NCI-H146 treated with DMSO at 0.1 percent for 48 hours (cell line): ENCODE results near the gene KCNS3.
"Not testable (repeated sequence)": the region's sequence is repeated elsewhere in the genome, so short reads cannot be mapped to it uniquely, and the experiment has no call there.

Experiments
- DNase-seq: peaks from one replicate; lab custom pipeline; 2025; ENCODE audit not compliant: unreplicated experiment; lab: John Stamatoyannopoulos, UW

Gene KCNS3

DNA sequence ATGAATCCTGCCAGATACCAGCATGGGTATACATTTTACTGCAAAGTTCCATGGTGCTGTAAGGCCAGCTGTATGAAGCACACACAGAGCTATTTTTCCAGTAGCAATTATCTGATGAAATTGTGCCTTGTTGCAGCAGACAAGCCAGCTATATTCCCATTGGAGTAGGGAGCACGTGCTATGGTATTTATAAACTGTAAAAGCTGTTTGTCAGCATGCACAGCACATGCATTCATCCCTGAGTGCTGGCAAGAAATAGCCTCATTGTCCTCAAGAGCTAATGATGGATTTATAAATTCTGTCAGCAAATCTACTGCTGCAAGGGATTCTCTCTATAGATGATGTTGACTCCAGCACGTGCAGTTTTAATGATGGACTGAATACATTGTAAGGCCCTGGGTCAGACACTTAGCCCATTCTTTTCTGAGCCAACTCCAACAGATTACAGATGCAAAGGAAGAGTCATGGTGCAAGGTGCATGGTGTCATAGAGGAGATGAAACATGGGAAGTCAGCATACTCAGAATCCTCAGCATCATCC is 61.7 kb downstream of the KCNS3 start:
- DNase-seq = no peak

DNA sequence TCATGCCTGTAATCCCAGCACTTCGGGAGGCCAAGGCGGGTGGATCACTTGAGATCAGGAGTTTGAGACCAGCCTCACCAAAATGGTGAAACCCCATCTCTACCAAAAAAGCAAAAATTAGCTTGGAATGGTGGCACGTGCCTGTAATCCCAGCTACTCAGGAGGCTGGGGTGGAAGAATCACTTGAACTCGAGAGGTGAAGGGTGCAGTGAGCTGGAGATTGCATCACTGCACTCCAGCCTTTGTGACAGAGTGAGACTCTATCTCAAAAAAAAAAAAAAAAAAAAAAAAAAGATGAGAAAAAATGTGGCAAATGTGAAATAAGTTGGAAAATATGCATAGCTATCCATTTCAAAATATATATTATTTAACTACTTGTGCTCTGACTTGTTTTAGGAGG is 65.0 kb downstream of the KCNS3 start:
- no peak for DNase-seq

DNA sequence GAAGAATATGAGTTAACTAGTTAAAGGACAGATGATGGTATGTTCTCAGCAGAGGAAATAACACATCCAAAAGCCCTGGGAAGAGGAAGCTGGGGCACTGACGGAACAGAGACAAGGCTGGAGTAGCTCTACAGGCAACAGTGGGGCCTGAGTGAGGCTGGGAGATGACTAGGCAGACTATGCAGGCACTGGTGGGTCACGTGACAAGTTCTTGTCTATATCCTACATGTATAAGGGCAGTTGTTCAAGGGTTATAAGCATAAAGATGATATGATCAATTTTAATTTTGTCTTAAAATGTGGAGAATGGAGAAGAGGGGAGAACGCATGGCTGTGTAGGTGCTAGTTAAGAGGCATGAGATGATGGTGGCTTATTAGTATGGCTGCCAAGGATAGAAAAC is 68.6 kb downstream of the KCNS3 start:
- no peak for DNase-seq

DNA sequence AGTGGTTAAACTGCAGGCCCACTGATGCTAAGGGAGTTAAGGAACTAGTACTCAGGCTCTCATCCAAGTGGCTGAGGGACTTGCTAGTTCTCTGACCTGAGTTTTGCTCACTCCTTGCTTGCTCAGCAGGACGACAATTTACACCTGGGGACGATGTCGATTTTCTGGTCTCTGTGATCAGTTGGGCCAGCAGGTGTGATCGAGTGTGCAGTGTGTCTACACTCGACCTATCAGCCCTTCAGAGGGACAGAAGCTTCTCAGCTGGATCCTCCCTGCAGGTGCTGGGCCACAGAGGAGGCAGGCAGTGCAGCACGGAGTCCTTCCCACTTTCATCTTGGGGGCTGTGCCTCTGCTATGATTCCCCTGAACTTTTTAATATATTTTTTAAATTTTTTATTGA is 71.5 kb downstream of the KCNS3 start:
- DNase-seq = no peak

DNA sequence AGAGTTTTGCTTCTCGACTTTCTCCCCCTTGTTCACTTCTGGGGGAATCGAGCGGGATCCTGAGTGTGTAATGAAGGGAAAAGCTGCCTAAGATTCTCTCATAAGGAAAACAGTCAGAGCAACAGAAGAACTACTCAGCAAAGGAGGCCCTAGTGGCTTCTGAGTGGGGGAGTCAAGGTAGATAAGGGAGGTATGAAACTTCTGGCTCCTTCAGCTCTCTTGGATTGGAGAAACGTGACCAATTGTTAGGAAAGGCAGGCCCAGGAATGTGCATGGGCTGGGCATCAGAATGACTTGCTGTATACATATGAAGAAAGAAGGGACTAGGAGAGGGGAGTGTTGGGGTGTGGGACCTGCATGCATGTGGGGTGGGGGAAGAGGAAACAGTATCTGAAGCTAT is 73.1 kb downstream of the KCNS3 start:
- DNase-seq = no peak

DNA sequence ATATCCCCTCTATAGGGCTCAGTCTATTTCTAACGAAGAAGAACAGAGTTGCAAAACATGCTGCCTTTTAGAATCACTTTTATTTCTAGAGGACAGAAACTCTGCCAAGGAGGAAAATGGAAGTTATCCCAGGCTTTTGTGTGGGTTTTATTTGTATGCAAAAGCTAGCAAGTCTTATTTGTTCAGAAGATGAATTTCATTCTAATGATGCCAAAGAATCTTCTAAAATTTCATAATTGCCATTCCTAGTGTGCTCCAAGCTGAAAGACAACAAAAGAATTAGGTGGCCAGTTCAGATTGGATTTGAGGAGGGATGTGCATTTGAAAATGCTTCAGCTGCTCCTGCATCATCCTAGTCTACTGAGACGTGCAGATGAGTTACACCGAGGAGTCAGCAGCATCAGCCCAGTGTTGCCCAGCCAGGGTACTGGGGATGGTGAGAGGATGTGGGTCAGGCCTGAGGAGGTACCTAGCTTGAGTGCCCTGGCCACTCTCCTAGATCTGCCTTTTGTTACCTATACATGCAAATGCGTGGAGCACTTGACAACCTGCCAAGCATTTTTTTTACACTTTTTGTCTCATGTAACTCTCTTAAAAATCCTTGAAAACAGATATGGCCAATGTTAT is 80.1 kb downstream of the KCNS3 start:
- no peak for DNase-seq

DNA sequence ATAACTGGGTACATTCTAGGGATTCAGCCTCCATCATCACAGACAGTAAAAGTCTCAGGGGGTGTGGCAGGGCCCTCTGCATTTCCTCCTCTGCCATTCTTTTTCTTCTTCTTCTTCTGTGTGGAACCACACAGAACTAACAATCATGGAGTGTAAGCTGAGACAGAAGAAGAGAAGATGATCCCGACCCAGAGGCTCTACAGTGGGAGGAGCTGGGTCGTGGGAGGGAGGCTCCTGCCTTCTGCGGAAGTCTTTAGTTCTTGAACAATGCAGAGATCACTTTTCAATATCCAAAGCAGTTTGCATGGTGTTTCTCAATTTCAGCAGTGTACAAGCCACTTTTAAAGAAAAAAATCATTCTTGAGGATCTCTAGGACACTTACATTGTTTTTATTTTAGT is 80.9 kb downstream of the KCNS3 start:
- no peak for DNase-seq

DNA sequence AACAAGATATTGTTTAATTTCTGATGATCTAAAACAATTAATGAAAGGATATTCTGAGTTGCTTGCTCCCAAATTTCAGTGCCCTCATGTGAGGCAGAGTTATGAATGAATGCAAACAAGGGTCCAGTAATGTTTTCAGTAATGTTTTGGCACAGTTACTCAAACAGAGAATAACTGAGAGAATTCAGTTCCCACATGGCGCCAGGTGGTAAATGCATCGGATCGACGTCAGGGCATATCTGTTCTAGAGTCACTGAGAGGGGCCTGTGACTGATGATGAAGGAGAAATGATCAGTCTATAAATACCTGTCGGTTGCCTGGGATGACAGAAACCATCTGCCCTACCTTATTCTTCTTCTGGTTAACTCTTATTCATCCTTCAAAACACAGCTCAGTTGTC is 81.4 kb downstream of the KCNS3 start:
- no peak for DNase-seq

DNA sequence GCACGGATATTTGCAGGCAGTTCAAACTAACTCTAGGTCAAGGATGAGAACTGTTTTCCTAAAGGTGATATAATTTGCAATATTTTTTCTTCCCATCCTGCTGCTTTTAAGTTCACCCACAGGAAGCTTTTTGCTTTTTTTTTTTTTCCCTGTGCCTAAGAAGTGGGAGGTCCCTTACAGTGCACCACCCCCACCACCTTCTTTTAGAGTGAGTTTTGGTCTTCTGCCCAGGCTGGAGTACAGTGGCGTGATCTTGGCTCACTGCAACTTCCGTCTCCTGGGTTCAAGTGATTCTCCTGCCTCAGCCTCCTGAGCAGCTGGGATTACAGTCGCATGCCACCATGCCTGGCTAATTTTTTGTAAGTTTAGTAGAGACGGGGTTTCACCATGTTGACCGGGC is 82.5 kb downstream of the KCNS3 start:
- DNase-seq = no peak

DNA sequence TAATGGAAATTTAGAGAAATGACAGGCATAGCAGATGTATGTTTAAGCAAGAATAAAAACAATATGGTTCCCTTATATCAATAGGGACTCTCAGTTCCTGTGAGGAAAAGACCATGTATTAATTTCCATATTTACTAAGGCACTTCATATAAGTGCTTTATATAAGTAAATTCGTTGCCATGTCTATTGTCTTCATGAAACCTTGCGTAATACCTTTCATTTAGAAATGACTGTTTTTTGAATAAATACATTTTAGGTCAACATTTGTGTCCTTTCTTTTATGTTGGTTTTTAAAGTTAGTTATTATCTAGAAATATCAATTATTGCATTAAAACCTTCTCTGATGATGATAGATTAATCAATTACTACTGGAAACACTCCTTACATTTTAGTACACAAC is 83.3 kb downstream of the KCNS3 start:
- DNase-seq = no peak

DNA sequence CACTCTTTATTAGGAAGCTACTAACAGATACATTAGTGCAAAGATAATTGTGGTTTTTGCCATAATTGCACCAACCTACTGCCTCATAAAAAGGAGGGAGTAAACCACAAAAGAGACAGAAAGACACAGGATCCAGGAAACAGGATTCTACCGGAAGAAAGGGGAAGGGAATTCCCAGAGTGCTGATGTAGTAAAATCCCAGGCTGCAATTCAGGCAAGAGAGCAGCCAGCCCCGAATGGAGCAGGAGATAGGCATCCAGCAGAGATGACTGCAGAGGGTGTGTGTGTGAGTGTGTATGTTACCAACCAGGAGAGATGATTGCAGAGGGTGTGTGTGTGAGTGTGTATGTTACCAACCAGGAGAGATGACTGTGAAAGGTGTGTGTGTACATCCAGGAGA is 84.4 kb downstream of the KCNS3 start:
- no peak for DNase-seq

DNA sequence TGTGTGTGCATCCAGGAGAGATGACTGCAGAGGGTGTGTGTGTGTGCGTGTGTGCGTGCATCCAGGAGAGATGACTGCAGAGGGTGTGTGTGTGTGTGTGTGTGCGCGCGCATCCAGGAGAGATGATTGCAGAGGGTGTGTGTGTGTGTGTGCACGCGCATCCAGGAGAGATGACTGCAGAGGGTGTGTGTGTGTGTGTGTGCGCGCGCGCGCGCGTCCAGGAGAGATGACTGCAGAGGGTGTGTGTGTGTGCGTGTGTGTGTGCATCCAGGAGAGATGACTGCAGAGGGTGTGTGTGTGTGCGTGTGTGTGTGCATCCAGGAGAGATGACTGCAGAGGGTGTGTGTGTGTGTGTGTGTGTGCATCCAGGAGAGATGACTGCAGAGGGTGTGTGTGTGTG is 85.1 kb downstream of the KCNS3 start:
- DNase-seq = not testable (repeated sequence)

DNA sequence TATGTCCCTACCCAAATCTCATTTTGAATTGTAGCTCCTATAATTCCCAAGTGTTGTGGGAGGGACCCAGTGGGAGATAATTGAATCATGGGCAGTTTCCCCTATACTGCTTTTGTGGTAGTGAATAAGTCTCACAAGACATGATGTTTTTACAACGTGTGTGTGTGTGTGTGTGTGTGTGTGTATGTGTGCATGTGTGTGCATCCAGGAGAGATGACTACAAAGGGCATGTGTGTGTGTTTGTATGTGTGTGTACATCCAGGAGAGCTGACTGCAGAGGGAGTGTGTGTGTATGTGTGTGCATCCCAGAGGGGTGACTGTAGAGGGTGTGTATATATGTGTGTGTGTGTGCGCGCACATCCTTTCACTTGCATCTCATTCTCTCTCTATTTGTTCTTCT is 86.7 kb downstream of the KCNS3 start:
- no peak for DNase-seq

DNA sequence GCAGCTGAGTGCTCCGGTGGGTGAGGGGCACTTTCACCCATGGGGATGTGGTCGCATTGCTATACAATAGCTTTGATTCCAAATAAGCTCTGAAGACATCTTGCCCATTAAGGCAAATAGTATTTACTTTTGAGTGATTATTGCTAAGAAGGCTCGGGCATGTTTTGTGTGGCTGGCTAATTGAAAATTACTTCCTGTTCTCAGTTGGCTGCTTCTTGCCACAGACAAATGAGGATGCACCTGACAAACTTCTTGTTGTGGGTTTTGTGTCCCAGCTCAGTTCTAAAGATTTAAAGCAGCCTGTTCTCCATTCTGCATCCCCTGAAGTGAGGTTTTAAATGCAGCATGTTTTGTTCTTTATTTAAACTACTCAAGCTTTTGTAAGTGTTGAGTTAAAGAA is 88.3 kb downstream of the KCNS3 start:
- no peak for DNase-seq

DNA sequence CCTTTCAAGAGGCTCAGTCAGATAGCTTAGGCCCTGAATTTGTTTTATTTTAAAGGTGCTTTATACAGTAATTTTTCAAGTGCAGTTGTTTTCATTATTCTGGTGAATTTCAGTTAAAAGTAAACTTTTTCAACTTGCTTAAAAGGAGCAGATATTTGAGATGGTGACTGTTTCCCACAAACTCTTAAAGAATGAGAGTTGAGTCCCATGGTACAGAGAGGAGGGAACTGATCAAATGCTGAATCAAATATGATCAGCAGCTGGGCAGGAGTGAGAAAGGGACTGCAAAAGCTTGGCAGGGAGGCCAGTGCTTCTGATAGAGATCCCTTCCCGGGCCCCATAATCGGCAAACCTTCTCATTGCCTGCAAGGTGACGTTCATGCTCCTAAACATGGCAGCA is 91.2 kb downstream of the KCNS3 start:
- no peak for DNase-seq

DNA sequence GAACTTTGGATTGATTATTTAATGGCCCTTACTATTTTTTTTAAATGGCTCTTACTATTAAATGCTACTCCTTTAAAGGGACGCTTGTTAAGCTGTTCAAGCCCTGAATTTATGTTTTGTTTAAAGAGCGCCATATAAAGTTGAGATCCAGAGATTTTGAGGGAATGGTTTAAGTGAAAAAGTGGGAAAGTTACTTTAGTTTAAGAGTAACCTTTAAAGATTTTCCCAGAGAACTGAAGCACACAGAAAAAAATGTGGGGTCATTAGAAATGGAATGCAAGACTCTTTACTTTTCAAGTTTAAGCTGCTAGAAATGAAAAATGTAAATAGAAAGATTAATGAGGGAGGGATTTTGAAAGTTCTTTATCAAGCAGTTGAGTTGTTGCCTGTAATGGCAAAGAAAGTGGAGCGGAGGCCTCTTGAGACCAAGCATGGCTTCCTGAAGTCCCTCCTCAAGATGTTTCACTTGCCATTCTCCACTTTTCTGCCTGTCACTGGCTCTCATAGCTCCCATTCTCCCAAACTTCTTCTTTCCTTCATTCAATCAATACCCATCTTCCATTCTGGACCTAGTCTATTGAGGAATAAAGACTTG is 93.2 kb downstream of the KCNS3 start:
- DNase-seq = no peak

DNA sequence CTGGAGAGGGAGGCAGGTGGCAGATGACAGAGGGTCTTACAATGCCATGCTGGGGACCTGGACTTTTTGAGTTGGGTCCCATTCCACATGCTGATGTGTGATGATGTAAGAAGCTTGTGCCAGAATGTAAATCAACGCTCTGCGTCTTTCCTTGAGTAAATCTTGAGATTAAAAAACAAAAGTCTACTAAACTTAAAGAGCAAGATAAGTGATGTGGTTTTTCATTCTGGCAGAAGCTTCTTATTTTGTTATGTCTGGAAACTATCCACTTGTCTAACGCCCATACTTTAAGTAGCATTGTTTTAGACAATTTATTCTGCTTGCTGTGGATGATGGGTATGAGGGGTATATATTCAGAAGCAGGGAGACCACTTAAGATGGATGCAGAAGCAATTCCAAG is 94.5 kb downstream of the KCNS3 start:
- no peak for DNase-seq

DNA sequence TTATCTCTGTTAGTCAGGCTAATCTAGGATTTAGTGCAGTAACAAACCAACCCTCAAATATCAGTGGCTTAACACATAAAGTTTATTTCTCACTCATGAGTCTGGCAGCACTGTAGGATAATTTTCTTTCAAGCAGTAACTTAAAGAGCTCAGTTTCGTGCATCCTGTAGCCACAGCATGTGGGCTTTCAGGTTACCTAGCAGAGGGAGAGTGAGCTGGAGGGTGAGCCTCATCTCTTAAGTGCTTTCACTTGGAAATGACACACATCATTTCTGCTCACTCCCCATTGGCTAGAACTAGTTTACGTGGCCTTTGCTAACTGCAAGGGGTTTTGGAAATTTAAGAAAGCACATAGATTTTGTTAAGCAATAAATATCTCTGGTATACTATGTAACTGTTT is 96.9 kb downstream of the KCNS3 start:
- no peak for DNase-seq

DNA sequence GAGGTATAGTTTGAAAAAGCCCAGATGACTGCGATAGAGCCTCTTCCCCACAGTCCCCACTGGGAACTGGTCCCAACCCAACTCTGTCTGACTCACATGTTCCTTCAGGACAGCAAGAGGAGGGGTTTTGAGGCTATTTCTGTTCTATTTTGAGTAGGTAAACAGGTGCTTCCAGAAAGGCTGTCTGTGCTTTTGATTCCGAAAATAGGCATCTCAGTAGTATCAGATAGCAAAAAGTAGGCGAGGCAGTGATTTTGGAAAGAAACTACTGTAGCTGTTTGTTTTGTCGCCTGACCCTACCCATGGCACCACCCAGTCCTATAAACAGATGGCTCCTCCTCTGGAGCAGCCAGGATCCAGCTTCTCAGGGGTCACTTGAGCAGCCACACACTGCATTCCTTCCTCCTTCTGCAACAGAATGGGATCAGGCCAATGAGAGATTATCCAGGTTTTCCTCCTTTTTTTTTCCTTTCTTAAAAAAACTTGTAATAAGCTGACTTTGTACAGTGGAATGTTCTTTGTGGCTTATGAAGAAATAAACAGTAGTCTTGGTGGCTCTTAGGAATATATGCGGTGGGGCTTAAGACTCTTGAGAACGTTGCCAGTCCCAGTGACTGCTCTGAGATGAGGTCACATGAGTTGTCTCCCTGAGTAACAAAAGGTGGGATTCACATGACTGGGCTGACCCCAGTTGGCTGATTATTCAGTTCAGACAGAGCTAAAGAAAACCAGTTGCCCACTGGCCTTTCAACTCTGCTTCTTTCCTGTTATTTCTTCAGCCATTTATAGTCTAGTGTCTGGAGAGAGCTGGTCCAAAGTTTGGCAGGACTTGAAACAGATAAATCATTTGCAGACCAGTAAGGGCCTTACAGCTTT is 98.6 kb downstream of the KCNS3 start:
- no peak for DNase-seq

DNA sequence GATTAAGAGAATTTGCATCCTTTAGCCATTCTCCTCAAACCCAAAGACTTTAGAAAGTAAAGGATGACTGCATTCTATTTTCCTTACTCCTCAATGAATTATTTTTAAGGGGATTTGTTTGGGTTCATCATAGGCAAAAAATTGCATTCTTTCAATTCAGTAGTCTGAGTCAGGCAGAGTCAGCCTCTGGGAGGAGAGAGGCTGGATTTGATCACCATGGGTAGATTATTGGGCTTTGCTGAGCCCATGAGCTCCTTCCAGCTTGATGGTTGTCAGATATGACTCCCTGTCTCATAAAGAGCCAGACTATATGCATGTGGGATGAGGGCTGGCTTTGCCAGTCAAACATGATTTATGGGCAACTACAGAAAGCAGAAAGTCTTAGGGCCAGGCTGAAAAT is 101.2 kb downstream of the KCNS3 start:
- DNase-seq = no peak

DNA sequence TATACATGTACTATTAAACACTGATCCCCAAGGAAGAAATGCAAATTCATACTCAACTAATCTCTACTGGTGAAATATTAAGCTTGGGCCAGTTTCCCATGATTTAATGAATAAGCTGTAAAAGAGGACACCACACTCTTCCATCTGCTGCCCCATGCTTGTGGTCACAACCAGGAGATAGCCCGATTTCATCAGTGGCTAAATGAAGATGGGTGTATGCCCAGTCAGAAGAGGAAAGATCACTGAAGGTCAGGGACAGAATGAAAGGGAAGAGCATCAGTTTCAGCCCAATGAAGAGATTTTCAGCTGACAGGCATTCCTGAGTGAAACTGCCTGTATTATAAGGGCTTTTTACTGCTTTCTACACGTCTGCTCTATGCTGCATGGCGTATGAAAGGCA is 103.5 kb downstream of the KCNS3 start:
- no peak for DNase-seq
